Common myeloid progenitor, CD34-positive (primary cell): ENCODE data around the gene RASL10A.

ENCODE experiments used
- CTCF ChIA-PET: fragments of 350-600 bp; sonication (Branson Sonifier 250); formaldehyde crosslinking; loops from one replicate; lab custom pipeline; 2021; ENCODE audit warnings: antibody characterized with exemption; lab: Charles Lee
- POLR2A ChIA-PET: fragments of 350-600 bp; sonication (Branson Sonifier 250); formaldehyde crosslinking; loops from one replicate; lab custom pipeline; 2021; ENCODE audit warnings: antibody characterized with exemption; lab: Charles Lee
- DNase-seq, 3 donors: peaks; one replicate each; pipeline versions ENCODE4 v3.0.0 to v3.0.0-alpha.2; 2013
- H3K27ac ChIP-seq, 2 experiments: 1 replicate in 1 of 2; 2 replicates in 1 of 2; pipeline ENCODE4 v1.7.0; 2013; ENCODE audit warnings: inconsistent platforms in 2 of 2, low read length in 2 of 2, mild to moderate bottlenecking in 2 of 2, low read depth in 1 of 2, moderate library complexity in 1 of 2; ENCODE audit not compliant: severe bottlenecking in 2 of 2, insufficient read depth in 1 of 2, poor library complexity in 1 of 2
- H3K27me3 ChIP-seq, 5 experiments: replicated peaks in 2 of 5; 1 replicate in 3 of 5; 2 replicates in 2 of 5; pipeline versions ENCODE4 v1.6.1 to v1.7.0; 2013; ENCODE audit warnings: low read length in 4 of 5, mild to moderate bottlenecking in 2 of 5, moderate library complexity in 2 of 5, inconsistent platforms in 1 of 5; ENCODE audit not compliant: insufficient read depth in 5 of 5, control insufficient read depth in 4 of 5
- H3K36me3 ChIP-seq, 4 experiments: 1 replicate in 2 of 4; 2 replicates in 2 of 4; pipeline versions ENCODE4 v1.6.1 to v1.7.0; 2013; ENCODE audit warnings: low read length in 3 of 4, control low read depth in 1 of 4, mild to moderate bottlenecking in 1 of 4; ENCODE audit not compliant: control insufficient read depth in 4 of 4, insufficient read depth in 4 of 4
- H3K4me1 ChIP-seq, 4 experiments: 1 replicate in 3 of 4; 2 replicates in 1 of 4; pipeline versions ENCODE4 v1.6.1 to v1.7.1; 2013; ENCODE audit warnings: low read length in 3 of 4, mild to moderate bottlenecking in 3 of 4, control low read depth in 1 of 4, inconsistent platforms in 1 of 4, moderate library complexity in 1 of 4; ENCODE audit not compliant: control insufficient read depth in 4 of 4, insufficient read depth in 4 of 4; ENCODE audit errors: control extremely low read depth in 1 of 4
- H3K4me3 ChIP-seq, 7 experiments: 1 replicate in 4 of 7; 2 replicates in 3 of 7; pipeline versions ENCODE4 v1.5.1 to v1.7.0; 2013; ENCODE audit warnings: mild to moderate bottlenecking in 7 of 7, low read length in 6 of 7, moderate library complexity in 6 of 7, inconsistent platforms in 2 of 7, low read depth in 2 of 7, control low read depth in 1 of 7; ENCODE audit not compliant: insufficient read depth in 4 of 7, control insufficient read depth in 1 of 7; ENCODE audit errors: extremely low read depth in 1 of 7
- H3K9me3 ChIP-seq, 5 experiments: 1 replicate in 4 of 5; 2 replicates in 1 of 5; pipeline versions ENCODE4 v1.6.1 to v1.7.1; 2013; ENCODE audit warnings: low read length in 4 of 5, mild to moderate bottlenecking in 2 of 5, inconsistent platforms in 1 of 5, low read depth in 1 of 5, moderate library complexity in 1 of 5; ENCODE audit not compliant: control insufficient read depth in 4 of 5, insufficient read depth in 2 of 5; ENCODE audit errors: control extremely low read depth in 1 of 5
- WGBS: methylation state at CpG from one replicate; pipeline ENCODE4 v1.1.5; 2013; ENCODE audit not compliant: insufficient coverage; 5-methylcytosine and 5-hydroxymethylcytosine counted together

Gene RASL10A

GRCh38 chr22:29306835-29307595, 8.5 kb downstream of the RASL10A start:
- H3K27me3 ChIP-seq = peaks cover 0 to 8% (median 0%) of the 10 kb centered on the region in 5 experiments
- peak overlapping the region in 1 of 2 experiments; percentile 43 for H3K27ac ChIP-seq
- H3K9me3 ChIP-seq = no peaks in the 10 kb centered on the region
- peak overlapping the region; percentile 43 to 83 (median 67) for H3K4me3 ChIP-seq
- no peaks in the 10 kb centered on the region for H3K36me3 ChIP-seq
- WGBS = 18% methylated on average over 76 of the region's 83 CpGs
- peak in 2 of 3 donors; percentile 39 to 62 for DNase-seq
- peaks cover 0 to 81% (median 69%) of the 10 kb centered on the region in 4 experiments for H3K4me1 ChIP-seq
- ChIA-PET POLR2A (interaction anchor here (0.6 to 1.4 kb wide), 2 partner anchors 8 to 22 kb away, joined by 3 read pairs; partner anchors contain the start of gene RASL10A), CTCF (interaction anchor here (0.7 to 1.8 kb wide), 6 partner anchors 9 to 53 kb away, joined by 3 to 6 read pairs (median 3); no protein-coding TSS in a partner anchor)

GRCh38 chr22:29306175-29306834, 9.2 kb downstream of the RASL10A start, which contains the start of gene GAS2L1:
GAS2L1 (plus strand) TSS chr22:29306650; CDS start chr22:29308106, 1,456 bp downstream.
- CTCF ChIA-PET = interaction anchor here (1.0 to 1.8 kb wide), 7 partner anchors 8 to 54 kb away, joined by 3 to 7 read pairs (median 3); no protein-coding TSS in a partner anchor
- H3K4me1 ChIP-seq = peaks cover 0 to 74% (median 64%) of the 10 kb centered on the region in 4 experiments
- H3K27ac ChIP-seq = peak within 1 kb of the TSS in 1 of 2 experiments; percentile 43
- peak within 1 kb of the TSS; percentile 43 to 83 (median 67) for H3K4me3 ChIP-seq
- DNase-seq = peak; percentile 61 to 78 (median 64)
- H3K36me3 ChIP-seq = no peaks in the 10 kb centered on the region
- H3K9me3 ChIP-seq = no peaks in the 10 kb centered on the region
- H3K27me3 ChIP-seq = peaks cover 0 to under 1% (median 0%) of the 10 kb centered on the region in 5 experiments
- 0% methylated on average over 27 of the region's 40 CpGs for WGBS
- POLR2A ChIA-PET = interaction anchor here (0.6 to 1.4 kb wide), 2 partner anchors 9 to 21 kb away, joined by 3 read pairs; partner anchors contain the start of gene RASL10A

- Histone ChIP-seq H3K27ac (no peak overlapping the region), H3K36me3 (peaks cover 0 to 5% (median 3%) of the 10 kb centered on the region in 4 experiments), H3K9me3 (no peaks in the 10 kb centered on the region), H3K4me1 (peaks cover 0 to 69% (median 59%) of the 10 kb centered on the region in 4 experiments), H3K27me3 (no peaks in the 10 kb centered on the region), H3K4me3 (peak overlapping the region in 5 of 7 experiments; percentile 8 to 83 (median 67))
- WGBS = 34% methylated on average over 4 of the region's 7 CpGs
- POLR2A ChIA-PET = no interaction called here
- DNase-seq = no peak
- CTCF ChIA-PET = interaction anchor here (1.0 to 1.8 kb wide), 5 partner anchors 9 to 54 kb away, joined by 3 to 7 read pairs (median 3); no protein-coding TSS in a partner anchor
These were observed 9.7 kb downstream of the RASL10A start for GRCh38 chr22:29305836-29306174.

GRCh38 chr22:29302681-29303465, 12.6 kb downstream of the RASL10A start:
- Histone ChIP-seq H3K27me3 (no peaks in the 10 kb centered on the region), H3K27ac (no peak overlapping the region), H3K4me3 (peak overlapping the region in 2 of 7 experiments; percentile 12 to 42), H3K36me3 (peaks cover 10 to 31% (median 30%) of the 10 kb centered on the region in 4 experiments), H3K9me3 (no peaks in the 10 kb centered on the region), H3K4me1 (peaks cover 0 to 45% (median 38%) of the 10 kb centered on the region in 4 experiments)
- ChIA-PET CTCF (interaction anchor here (1.0 to 2.8 kb wide), 7 partner anchors 7 to 18 kb away, joined by 3 to 19 read pairs (median 5); no protein-coding TSS in a partner anchor), POLR2A (interaction anchor here (0.5 to 1.6 kb wide), 11 partner anchors 8 to 536 kb away, joined by 3 to 9 read pairs (median 3); partner anchors contain the start of genes EMID1 and EWSR1)
- WGBS = 66% methylated on average over 10 of the region's 13 CpGs
- no peak for DNase-seq

- H3K27ac ChIP-seq = no peak overlapping the region
- H3K36me3 ChIP-seq = peaks cover 16 to 36% (median 35%) of the 10 kb centered on the region in 4 experiments
- DNase-seq = no peak
- POLR2A ChIA-PET = interaction anchor here (1.2 kb wide), 1 partner anchor 9 kb away, joined by 5 read pairs; no protein-coding TSS in a partner anchor
- WGBS = 100% methylated on average over 2 of the region's 2 CpGs
- H3K9me3 ChIP-seq = no peaks in the 10 kb centered on the region
- CTCF ChIA-PET = interaction anchor here (1.3 to 2.8 kb wide), 5 partner anchors 11 to 19 kb away, joined by 3 to 19 read pairs (median 5); no protein-coding TSS in a partner anchor
- no peak overlapping the region for H3K4me3 ChIP-seq
- no peaks in the 10 kb centered on the region for H3K27me3 ChIP-seq
- peaks cover 0 to 42% (median 37%) of the 10 kb centered on the region in 4 experiments for H3K4me1 ChIP-seq
These were observed 13.2 kb downstream of the RASL10A start for GRCh38 chr22:29302402-29302680.

GRCh38 chr22:29301716-29302401, 13.6 kb downstream of the RASL10A start:
- ChIA-PET CTCF (interaction anchor here (0.9 to 2.8 kb wide), 5 partner anchors 11 to 19 kb away, joined by 3 to 13 read pairs (median 3); no protein-coding TSS in a partner anchor), POLR2A (interaction anchor here (1.1 kb wide), 1 partner anchor 10 kb away, joined by 4 read pairs; no protein-coding TSS in a partner anchor)
- Histone ChIP-seq H3K27me3 (no peaks in the 10 kb centered on the region), H3K4me3 (no peak overlapping the region), H3K27ac (no peak overlapping the region), H3K4me1 (peaks cover 0 to 39% (median 33%) of the 10 kb centered on the region in 4 experiments), H3K9me3 (no peaks in the 10 kb centered on the region), H3K36me3 (peaks cover 19 to 41% (median 40%) of the 10 kb centered on the region in 4 experiments)
- DNase-seq = peak in 1 of 3 donors; percentile 19
- 98% methylated on average over 12 of the region's 17 CpGs for WGBS
